ENCODE measurements around the gene FRRS1L.

FRRS1L gene

GRCh38 chr9:109164042-109164441 is 3.0 kb downstream of the FRRS1L start:
- Histone ChIP-seq H3K9me3 (no peaks in the 10 kb centered on the region), H3K4me3 (no peak overlapping the region), H3K36me3 (replicated peaks) (no peaks in the 10 kb centered on the region), H3K4me1 (no peaks in the 10 kb centered on the region), H3K27me3 (ENCODE audit: low read depth) (no peaks in the 10 kb centered on the region)
- in situ Hi-C loops (cut with MboI; ENCODE audit: low sequenced_read_pairs), result no loop called here
- DNase-seq (ENCODE audit: low spot score in 2 of 2), result no peak

DNA sequence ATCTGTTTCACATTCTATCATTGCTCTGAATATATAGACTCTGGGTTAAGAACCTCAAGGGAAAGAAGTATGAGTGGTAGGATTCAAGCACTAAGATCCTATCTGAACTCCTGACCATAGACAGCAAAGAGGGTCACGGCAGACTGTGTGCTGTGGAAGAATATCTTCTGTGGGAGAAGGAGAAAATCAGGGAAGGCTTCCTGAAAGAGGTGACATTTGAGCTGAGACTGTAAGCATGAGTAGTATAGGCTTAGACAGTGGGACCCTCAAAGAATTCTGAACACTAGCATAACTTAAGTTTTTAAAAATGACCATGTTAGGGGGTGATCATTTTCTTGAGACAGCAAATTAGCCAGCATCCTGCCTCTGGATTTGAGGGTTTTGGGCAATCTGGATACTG is 3.9 kb downstream of the FRRS1L start:
- no peak overlapping the region for H3K4me3 ChIP-seq
- DNase-seq (ENCODE audit: low spot score in 2 of 2), result no peak
- H3K9me3 ChIP-seq, result no peaks in the 10 kb centered on the region
- in situ Hi-C loops (cut with MboI; ENCODE audit: low sequenced_read_pairs), result no loop called here
- H3K4me1 ChIP-seq, result no peaks in the 10 kb centered on the region
- H3K27me3 ChIP-seq (ENCODE audit: low read depth), result no peaks in the 10 kb centered on the region
- no peaks in the 10 kb centered on the region for H3K36me3 ChIP-seq (replicated peaks)

DNA sequence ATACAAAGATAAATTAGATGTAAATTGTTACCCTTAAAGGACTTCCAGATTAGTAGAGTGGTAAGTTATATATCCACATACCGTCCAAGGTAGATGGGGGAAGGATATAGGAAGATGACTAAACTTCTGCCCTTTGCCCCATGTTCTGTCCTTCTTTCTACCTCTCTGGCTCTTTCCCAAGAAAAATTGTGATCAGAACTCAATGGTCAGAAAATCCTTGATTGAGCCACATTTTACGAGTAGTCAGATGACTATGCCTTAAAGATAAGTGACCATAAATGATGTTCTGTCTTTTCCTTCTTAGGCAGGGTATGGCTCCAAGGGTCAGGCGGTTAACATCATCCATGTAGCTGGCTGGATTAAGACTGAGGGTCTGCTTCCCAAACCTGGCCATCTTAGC is 4.4 kb downstream of the FRRS1L start:
- Histone ChIP-seq H3K4me3 (no peak overlapping the region), H3K36me3 (replicated peaks) (no peaks in the 10 kb centered on the region), H3K4me1 (no peaks in the 10 kb centered on the region), H3K9me3 (no peaks in the 10 kb centered on the region), H3K27me3 (ENCODE audit: low read depth) (peaks cover under 1% of the 10 kb centered on the region; the same call in 1 of the 2 replicates)
- no peak for DNase-seq (ENCODE audit: low spot score in 2 of 2)
- in situ Hi-C loops (cut with MboI; ENCODE audit: low sequenced_read_pairs), result no loop called here

DNA sequence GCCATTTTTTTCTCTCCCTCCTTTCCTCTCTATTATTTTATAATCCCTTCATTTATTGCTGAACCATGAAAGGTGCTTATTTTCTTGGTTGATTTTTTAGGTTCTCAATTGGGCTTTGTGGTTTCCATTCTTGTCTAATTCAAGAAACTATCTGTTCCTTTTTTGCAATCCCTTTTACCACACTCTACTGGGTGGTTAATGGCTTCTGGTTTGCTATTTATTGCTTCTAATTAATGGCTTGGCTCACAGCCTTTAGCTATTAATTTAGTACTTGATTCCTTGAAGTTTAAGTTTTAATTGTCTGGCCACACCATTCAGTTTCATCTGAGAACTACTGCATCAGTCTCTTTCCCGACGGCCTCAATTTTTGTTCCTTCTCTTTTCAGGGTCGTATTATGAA is 5.6 kb downstream of the FRRS1L start:
- Histone ChIP-seq H3K4me1 (no peaks in the 10 kb centered on the region), H3K4me3 (no peak overlapping the region), H3K36me3 (replicated peaks) (no peaks in the 10 kb centered on the region), H3K27me3 (ENCODE audit: low read depth) (peaks cover 3% of the 10 kb centered on the region; the same call in 1 of the 2 replicates), H3K9me3 (no peaks in the 10 kb centered on the region)
- DNase-seq (ENCODE audit: low spot score in 2 of 2), result no peak
- in situ Hi-C loops (cut with MboI; ENCODE audit: low sequenced_read_pairs), result no loop called here

GRCh38 chr9:109159583-109159982 is 7.5 kb downstream of the FRRS1L start:
- Histone ChIP-seq H3K27me3 (ENCODE audit: low read depth) (peaks cover 3% of the 10 kb centered on the region; the same call in 1 of the 2 replicates), H3K4me1 (no peaks in the 10 kb centered on the region), H3K4me3 (no peak overlapping the region), H3K36me3 (replicated peaks) (no peaks in the 10 kb centered on the region), H3K9me3 (no peaks in the 10 kb centered on the region)
- in situ Hi-C loops (cut with MboI; ENCODE audit: low sequenced_read_pairs), result no loop called here
- no peak for DNase-seq (ENCODE audit: low spot score in 2 of 2)

DNA sequence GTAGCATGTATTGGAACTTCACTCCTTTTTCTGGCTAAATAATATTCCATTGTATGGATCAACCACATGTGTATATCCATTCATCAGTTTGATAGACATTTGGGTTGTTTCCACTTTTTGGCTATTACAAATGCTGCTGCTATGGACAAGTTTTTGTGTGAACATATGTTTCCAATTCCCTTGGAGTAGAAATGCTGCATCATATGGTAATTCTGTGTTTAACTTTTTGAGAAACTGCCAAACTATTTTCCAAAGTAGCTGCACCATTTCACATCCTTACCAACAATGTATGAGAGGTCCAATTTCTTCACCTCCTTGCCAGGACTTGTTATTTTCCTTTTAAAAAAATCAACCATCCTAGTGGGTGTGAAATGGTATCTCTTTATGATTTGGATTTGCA is 8.4 kb downstream of the FRRS1L start:
- in situ Hi-C loops (cut with MboI; ENCODE audit: low sequenced_read_pairs), result no loop called here

DNA sequence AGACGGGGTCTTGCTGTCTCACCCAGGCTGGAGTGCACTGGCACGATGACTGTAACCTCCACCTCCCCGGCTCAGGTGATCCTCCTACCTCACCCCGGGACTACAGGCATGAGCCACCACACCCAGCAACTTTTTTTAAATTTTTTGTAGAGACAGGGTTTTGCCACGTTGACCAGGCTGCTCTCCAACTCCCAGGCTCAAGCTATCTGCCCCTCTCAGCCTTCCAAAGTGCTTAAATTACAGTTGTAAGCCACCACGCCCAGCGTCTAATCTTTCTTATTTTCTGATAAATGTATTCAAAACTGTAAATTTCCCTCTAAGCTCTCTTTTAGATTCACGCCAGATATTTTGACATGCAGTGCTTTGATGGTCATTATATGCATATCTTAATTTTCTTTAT is 10.3 kb downstream of the FRRS1L start:
- in situ Hi-C loops (cut with MboI; ENCODE audit: low sequenced_read_pairs), result no loop called here
- Histone ChIP-seq H3K4me1 (no peaks in the 10 kb centered on the region), H3K9me3 (no peaks in the 10 kb centered on the region), H3K4me3 (no peak overlapping the region), H3K36me3 (replicated peaks) (no peaks in the 10 kb centered on the region), H3K27me3 (ENCODE audit: low read depth) (peaks cover 3% of the 10 kb centered on the region; the same call in 1 of the 2 replicates)
- no peak for DNase-seq (ENCODE audit: low spot score in 2 of 2)

More for the DNA sequence above, 8.4 kb downstream of the FRRS1L start:
- H3K27me3 ChIP-seq (ENCODE audit: low read depth), result peaks cover 3% of the 10 kb centered on the region; the same call in 1 of the 2 replicates
- H3K4me1 ChIP-seq, result no peaks in the 10 kb centered on the region
- no peaks in the 10 kb centered on the region for H3K9me3 ChIP-seq
- H3K36me3 ChIP-seq (replicated peaks), result no peaks in the 10 kb centered on the region
- no peak for DNase-seq (ENCODE audit: low spot score in 2 of 2)
- H3K4me3 ChIP-seq, result no peak overlapping the region

DNA sequence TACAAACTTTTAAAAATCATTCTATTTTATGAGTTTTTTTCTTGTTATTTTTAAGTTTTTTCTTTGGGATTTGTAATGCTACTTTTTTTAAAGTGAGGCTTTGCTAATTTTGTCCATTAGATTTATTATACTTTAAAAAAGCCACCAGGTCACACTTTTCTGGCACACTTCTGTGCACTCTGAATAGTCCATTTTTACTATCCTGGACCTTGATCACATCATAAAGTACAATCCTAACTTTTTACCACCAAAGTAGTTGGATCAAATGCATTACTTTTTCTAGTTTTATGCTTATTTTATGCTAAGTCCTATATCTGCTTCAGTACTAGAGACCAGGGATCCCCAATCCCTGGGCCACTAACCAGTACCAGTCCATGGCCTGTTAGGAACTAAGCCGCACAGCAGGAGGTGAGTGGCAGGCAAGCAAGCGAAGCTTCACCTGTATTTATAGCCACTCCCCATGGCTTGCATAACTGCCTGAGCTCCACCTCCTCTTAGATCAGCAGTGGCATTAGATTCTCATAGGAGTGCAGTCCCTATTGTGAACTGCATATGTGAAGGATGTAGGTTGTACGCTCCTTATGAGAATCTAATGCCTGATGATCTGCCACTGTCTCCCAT is 16.0 kb downstream of the FRRS1L start:
- no peak for DNase-seq (ENCODE audit: low spot score in 2 of 2)
- H3K4me3 ChIP-seq, result no peak overlapping the region
- no peaks in the 10 kb centered on the region for H3K27me3 ChIP-seq (ENCODE audit: low read depth)
- no peaks in the 10 kb centered on the region for H3K4me1 ChIP-seq
- H3K36me3 ChIP-seq (replicated peaks), result no peaks in the 10 kb centered on the region
- in situ Hi-C loops (cut with MboI; ENCODE audit: low sequenced_read_pairs), result no loop called here
- 0 out of 2 replicates have a peak, but pooled peaks cover 3% of the 10 kb centered on the region for H3K9me3 ChIP-seq

GRCh38 chr9:109149722-109150121 is 17.3 kb downstream of the FRRS1L start:
- DNase-seq (ENCODE audit: low spot score in 2 of 2), result no peak
- no peaks in the 10 kb centered on the region for H3K36me3 ChIP-seq (replicated peaks)
- H3K27me3 ChIP-seq (ENCODE audit: low read depth), result no peaks in the 10 kb centered on the region
- no peak overlapping the region for H3K4me3 ChIP-seq
- H3K9me3 ChIP-seq, result 0 out of 2 replicates have a peak, but pooled peaks cover 3% of the 10 kb centered on the region
- no peaks in the 10 kb centered on the region for H3K4me1 ChIP-seq
- in situ Hi-C loops (cut with MboI; ENCODE audit: low sequenced_read_pairs), result no loop called here

GRCh38 chr9:109149089-109149488 is 18.0 kb downstream of the FRRS1L start:
- Histone ChIP-seq H3K4me1 (no peaks in the 10 kb centered on the region), H3K36me3 (replicated peaks) (no peaks in the 10 kb centered on the region), H3K9me3 (0 out of 2 replicates have a peak, but pooled peaks cover 3% of the 10 kb centered on the region), H3K27me3 (ENCODE audit: low read depth) (no peaks in the 10 kb centered on the region), H3K4me3 (no peak overlapping the region)
- no peak for DNase-seq (ENCODE audit: low spot score in 2 of 2)
- in situ Hi-C loops (cut with MboI; ENCODE audit: low sequenced_read_pairs), result no loop called here

GRCh38 chr9:109145051-109145450 is 22.0 kb downstream of the FRRS1L start:
- Histone ChIP-seq H3K36me3 (replicated peaks) (no peaks in the 10 kb centered on the region), H3K9me3 (no peaks in the 10 kb centered on the region), H3K4me1 (no peaks in the 10 kb centered on the region), H3K27me3 (ENCODE audit: low read depth) (no peaks in the 10 kb centered on the region), H3K4me3 (no peak overlapping the region)
- in situ Hi-C loops (cut with MboI; ENCODE audit: low sequenced_read_pairs), result no loop called here
- no peak for DNase-seq (ENCODE audit: low spot score in 2 of 2)

- no peaks in the 10 kb centered on the region for H3K9me3 ChIP-seq
- H3K4me3 ChIP-seq, result no peak overlapping the region
- no peaks in the 10 kb centered on the region for H3K4me1 ChIP-seq
- DNase-seq (ENCODE audit: low spot score in 2 of 2), result peak; percentile 23 to 60
- no peaks in the 10 kb centered on the region for H3K36me3 ChIP-seq (replicated peaks)
- in situ Hi-C loops (cut with MboI; ENCODE audit: low sequenced_read_pairs), result no loop called here
- H3K27me3 ChIP-seq (ENCODE audit: low read depth), result no peaks in the 10 kb centered on the region
These were observed 23.0 kb downstream of the FRRS1L start for GRCh38 chr9:109143881-109144562.

DNA sequence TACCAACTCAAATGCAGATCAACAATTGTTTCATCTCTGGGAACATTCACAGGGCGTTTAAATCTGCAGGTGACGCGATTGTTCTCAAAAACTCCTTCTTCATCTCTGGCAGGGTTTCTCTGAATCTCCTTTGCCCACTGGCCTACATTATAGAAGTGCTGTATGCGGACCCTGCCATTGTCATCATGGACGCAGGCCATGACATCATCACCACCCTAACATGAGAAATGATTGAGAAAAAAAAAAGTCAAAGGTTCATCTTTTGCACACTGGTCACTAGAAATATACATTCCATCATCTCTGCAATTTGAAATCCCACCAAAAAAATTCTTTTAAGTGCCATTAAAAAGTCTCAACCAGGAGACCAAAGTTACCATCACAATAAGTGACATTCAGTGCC is 25.7 kb downstream of the FRRS1L start:
- H3K9me3 ChIP-seq, result no peaks in the 10 kb centered on the region

DNA sequence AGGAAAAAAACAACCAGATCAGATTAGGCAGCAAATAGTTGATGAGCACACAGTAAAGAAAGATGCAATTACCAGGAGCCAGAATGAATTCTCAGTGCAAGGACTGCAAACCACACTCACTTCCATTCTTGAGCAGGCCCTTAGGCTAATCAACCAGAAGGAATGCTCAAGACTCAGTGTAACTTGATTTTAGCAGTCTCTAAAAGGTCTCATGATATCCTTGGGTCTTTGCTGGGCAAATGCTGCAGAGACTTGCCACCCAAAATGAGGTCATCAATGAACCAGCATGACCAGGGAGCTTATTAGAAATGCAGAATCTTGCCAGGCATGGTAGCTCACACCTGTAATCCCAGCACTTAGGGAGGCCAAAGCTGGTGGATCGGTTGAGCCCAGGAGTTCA is 27.2 kb downstream of the FRRS1L start:
- Histone ChIP-seq H3K9me3 (no peaks in the 10 kb centered on the region), H3K27me3 (ENCODE audit: low read depth) (no peaks in the 10 kb centered on the region), H3K36me3 (replicated peaks) (no peaks in the 10 kb centered on the region), H3K4me3 (no peak overlapping the region), H3K4me1 (no peaks in the 10 kb centered on the region)
- DNase-seq (ENCODE audit: low spot score in 2 of 2), result no peak
- in situ Hi-C loops (cut with MboI; ENCODE audit: low sequenced_read_pairs), result no loop called here

More for the DNA sequence above, 25.7 kb downstream of the FRRS1L start:
- Histone ChIP-seq H3K4me3 (no peak overlapping the region), H3K27me3 (ENCODE audit: low read depth) (no peaks in the 10 kb centered on the region), H3K36me3 (replicated peaks) (no peaks in the 10 kb centered on the region), H3K4me1 (no peaks in the 10 kb centered on the region)
- DNase-seq (ENCODE audit: low spot score in 2 of 2), result no peak
- in situ Hi-C loops (cut with MboI; ENCODE audit: low sequenced_read_pairs), result no loop called here
